HL-60 (cell line): ENCODE measurements around the gene SAMD14.

Source experiments
- DNase-seq, 2 experiments: peaks; one replicate each; pipeline ENCODE4 v3.0.0-alpha.2; 2010 to 2020; ENCODE audit warnings: low read depth in 1 of 2, low spot score in 1 of 2
- H3K27ac ChIP-seq: fragments of 250-450 bp; sonication (Bioruptor Pico); replicated peaks from 2 replicates; pipeline ENCODE4 v1.5.1; 2020; ENCODE audit warnings: mild to moderate bottlenecking, moderate library complexity
- H3K27me3 ChIP-seq: fragments of 250-450 bp; sonication (Bioruptor Pico); 2 replicates; pipeline ENCODE4 v1.5.1; 2021; ENCODE audit warnings: mild to moderate bottlenecking, moderate library complexity; ENCODE audit not compliant: insufficient read depth, poor library complexity, severe bottlenecking
- H3K4me3 ChIP-seq: replicated peaks from 2 replicates; pipeline ENCODE4 v1.5.1; 2011; ENCODE audit warnings: mild to moderate bottlenecking, control low read depth, low read length; ENCODE audit not compliant: insufficient read depth
- CTCF ChIP-seq: IDR thresholded peaks from one replicate; pipeline ENCODE4 v1.5.1; 2011; ENCODE audit warnings: low read length, control low read depth, inconsistent platforms; ENCODE audit not compliant: insufficient read depth
- GABPA ChIP-seq: IDR thresholded peaks from 2 replicates; pipeline ENCODE4 v1.6.1; 2012; ENCODE audit warnings: low read depth
- POLR2AphosphoS5 ChIP-seq: IDR thresholded peaks from 2 replicates; pipeline ENCODE4 v1.6.1; 2012; ENCODE audit warnings: low read depth
- REST ChIP-seq: IDR thresholded peaks from 2 replicates; pipeline ENCODE4 v1.6.1; 2012; ENCODE audit warnings: low read depth; ENCODE audit not compliant: insufficient replicate concordance
- SPI1 ChIP-seq: IDR thresholded peaks from 2 replicates; pipeline ENCODE4 v1.6.1; 2012; ENCODE audit warnings: low read depth, mild to moderate bottlenecking, borderline replicate concordance

Gene SAMD14

GRCh38 chr17:50135316-50136095, 5.5 kb upstream of the SAMD14 start:
- no peak overlapping the region for H3K4me3 ChIP-seq
- peaks cover 7% of the 10 kb centered on the region for H3K27me3 ChIP-seq
- H3K27ac ChIP-seq: no peak overlapping the region
- no peak for DNase-seq
- TF ChIP-seq POLR2AphosphoS5 (peak; percentile 31; the same call in 1 of the 2 replicates), REST (no peak)

DNA sequence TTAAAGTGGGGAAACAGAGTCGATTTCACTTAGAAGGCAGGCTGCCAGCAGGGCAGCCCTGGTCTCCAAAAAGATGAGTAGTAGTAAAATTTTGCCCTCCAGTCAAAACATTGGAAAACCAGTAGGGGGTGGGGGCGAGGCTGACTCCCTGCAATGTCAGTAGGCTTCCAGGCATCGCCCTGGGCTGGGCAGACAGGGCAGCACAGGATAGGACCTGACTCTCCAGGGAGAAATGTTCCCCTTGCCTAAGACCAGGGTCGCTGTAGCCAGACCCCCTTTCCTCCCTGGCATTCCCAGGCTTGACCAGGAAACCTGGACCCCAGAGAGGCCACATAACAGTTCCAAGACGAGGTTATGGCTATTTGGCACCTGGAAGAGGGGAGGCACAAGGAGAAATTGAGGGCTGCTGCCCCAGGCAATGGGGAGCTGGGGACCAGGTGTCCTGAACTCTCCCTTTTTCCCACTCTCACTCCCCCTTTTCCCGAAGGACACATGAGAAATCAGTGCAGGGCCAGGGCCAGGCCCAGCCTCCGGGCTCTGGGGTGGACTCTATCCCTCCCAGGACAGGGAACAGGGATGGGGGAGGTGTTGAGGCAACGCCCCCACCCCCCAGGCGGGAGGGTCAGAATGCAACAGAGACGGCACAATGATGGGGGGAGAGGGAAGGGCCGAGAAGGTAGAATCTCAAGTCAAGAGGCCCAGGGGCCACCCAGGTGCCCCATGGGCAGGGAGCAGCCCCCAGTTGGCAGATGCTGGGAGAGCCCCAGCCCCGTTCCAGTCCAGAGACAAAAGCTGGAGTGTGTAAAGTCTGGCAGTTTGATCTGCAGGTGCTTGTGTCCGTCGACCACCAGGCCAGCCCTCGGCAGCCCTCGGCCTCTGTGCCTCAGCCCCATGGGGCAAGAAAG, 4.5 kb upstream of the SAMD14 start:
- Histone ChIP-seq H3K27ac (no peak overlapping the region), H3K4me3 (no peak overlapping the region), H3K27me3 (peaks cover 13% of the 10 kb centered on the region)
- no peak for TF ChIP-seq REST
- no peak for TF ChIP-seq POLR2AphosphoS5
- no peak for TF ChIP-seq CTCF
- no peak for TF ChIP-seq GABPA
- no peak for TF ChIP-seq SPI1
- DNase-seq: no peak

GRCh38 chr17:50133769-50134099, 3.8 kb upstream of the SAMD14 start:
- Histone ChIP-seq H3K4me3 (no peak overlapping the region), H3K27me3 (peaks cover 19% of the 10 kb centered on the region), H3K27ac (no peak overlapping the region)
- TF ChIP-seq SPI1: no peak
- no peak for TF ChIP-seq REST
- no peak for TF ChIP-seq POLR2AphosphoS5
- no peak for TF ChIP-seq CTCF
- no peak for TF ChIP-seq GABPA
- no peak for DNase-seq
